K562 (cell line): ENCODE data around the gene TMEM222. TPM values are rescaled to one million over a fixed set of nuclear protein-coding genes. Genes with fewer than 3 reads are reported as not detected.
A peak's percentile ranks its signal among the peaks of the same experiment; 100 is the strongest.

Experiments used
- ARID2 ChIP-seq: fragments of 450-650 bp; IDR thresholded peaks from 2 replicates; pipeline ENCODE4 v1.6.1; 2017; ENCODE audit warnings: antibody characterized with exemption, mild to moderate bottlenecking
- BDP1 ChIP-seq: IDR thresholded peaks from 3 replicates; pipeline ENCODE4 v1.6.1; 2011; ENCODE audit not compliant: insufficient read length, insufficient read depth
- CCNT2 ChIP-seq: IDR thresholded peaks from 2 replicates; pipeline ENCODE4 v1.6.1; 2011; ENCODE audit warnings: borderline replicate concordance, low read depth, mild to moderate bottlenecking, moderate library complexity, mixed read lengths, low read length; ENCODE audit not compliant: insufficient read length; ENCODE audit errors: extremely low read depth
- FOXK2 ChIP-seq, 2 experiments: fragments of 450-650 bp; IDR thresholded peaks in 1 of 2; conservative IDR thresholded peaks in 1 of 2; 2 replicates each; pipeline ENCODE4 v1.6.1; 2016; ENCODE audit warnings: low read depth in 2 of 2, mild to moderate bottlenecking in 1 of 2
- HDAC1 ChIP-seq, 2 experiments: fragments of 450-650 bp; IDR thresholded peaks; 2 replicates each; pipeline ENCODE4 v1.6.1; 2016 to 2017; ENCODE audit warnings: inconsistent platforms in 1 of 2, mild to moderate bottlenecking in 1 of 2, moderate library complexity in 1 of 2
- LEF1 ChIP-seq: fragments of 450-650 bp; IDR thresholded peaks from 2 replicates; pipeline ENCODE4 v1.6.1; 2016; ENCODE audit warnings: mild to moderate bottlenecking
- PHB ChIP-seq: fragments of 250-450 bp; sonication (Bioruptor Pico); IDR thresholded peaks from 2 replicates; pipeline ENCODE4 v1.5.0; 2021
- PTTG1 ChIP-seq: fragments of 450-650 bp; IDR thresholded peaks from 2 replicates; pipeline ENCODE4 v1.6.1; 2016; ENCODE audit warnings: low read depth, mild to moderate bottlenecking, missing genetic modification characterization, missing compliant biosample characterization
- RREB1 ChIP-seq: fragments of 250-450 bp; sonication (Bioruptor Pico); IDR thresholded peaks from 2 replicates; pipeline ENCODE4 v1.4.0; 2020
- TSHZ1 ChIP-seq: fragments of 250-450 bp; sonication (Bioruptor Pico); IDR thresholded peaks from 2 replicates; pipeline ENCODE4 v1.4.0; 2020; ENCODE audit warnings: mild to moderate bottlenecking, moderate library complexity
- ZBTB2 ChIP-seq: fragments of 450-650 bp; IDR thresholded peaks from 2 replicates; pipeline ENCODE4 v1.6.1; 2016; ENCODE audit warnings: antibody characterized with exemption
- ZFP91 ChIP-seq: sonication (generic); formaldehyde crosslinking; IDR thresholded peaks from 2 replicates; pipeline ENCODE4 v1.8.0; 2022; ENCODE audit warnings: mild to moderate bottlenecking, missing genetic modification reagents
- ZKSCAN1 ChIP-seq: fragments of 150-350 bp; IDR thresholded peaks from 2 replicates; pipeline ENCODE4 v1.6.1; 2016; ENCODE audit warnings: low read depth, low read length
- ZNF79 ChIP-seq: fragments of 250-450 bp; sonication (Bioruptor Pico); IDR thresholded peaks from 2 replicates; pipeline ENCODE4 v1.4.0; 2020; ENCODE audit warnings: low read depth, mild to moderate bottlenecking, moderate library complexity
- polyA plus RNA-seq, 8 experiments: library from polyadenylated mRNA; depleted of rRNA in 4 of 8; stranded (reverse) in 5 of 8; unstranded in 3 of 8; fragments of >200 nt; fragmentation: Nextera tagmentation in 2 of 8; fragmentation: Illumina TruSeq in 1 of 8; extraction: Ambion mirVana in 2 of 8; extraction: Trizol in 1 of 8; gene quantifications; 2 replicates each; pipeline versions ENCODE4 v1.2.1 to v1.2.3, GENCODE V29; 2011 to 2014; ENCODE audit warnings: inconsistent platforms in 1 of 8, missing spikeins in 1 of 8
- total RNA-seq, 7 experiments: library from RNA; depleted of rRNA in 6 of 7; stranded (reverse); fragments of >200 nt in 6 of 7; fragmentation: Illumina TruSeq in 2 of 7; extraction: Trizol in 2 of 7; gene quantifications; 2 replicates each; pipeline versions ENCODE4 v1.2.1 to v1.2.3, GENCODE V29; 2011 to 2021; ENCODE audit warnings: low replicate concordance in 1 of 7

Gene TMEM222
- total and polyA plus RNA-seq, 9 of the 15 experiments (the other 6 are each of a cell fraction or from before 2014, with no cell fraction given): 6.9 to 48.0 (median 32.8) TPM

GRCh38 chr1:27342778-27343638 lies 21.0 kb downstream of the TMEM222 start (continued):
- TF ChIP-seq ZKSCAN1 (no peak), ZBTB2 (peak; percentile 58; the same call in 1 of the 2 replicates), TSHZ1 (CRISPR knock-in tag) (no peak), ZNF79 (no peak), LEF1 (no peak), PTTG1 (tag) (no peak), PHB (no peak), CCNT2 (no peak), BDP1 (no peak), ARID2 (no peak), ZFP91 (peak; percentile 79), HDAC1 (IDR thresholded peaks at IDR 0.05) (peak in 1 of 2 experiments; percentile 47; a peak in 1 of 4 replicates), FOXK2 (conservative IDR thresholded peaks at IDR 0.05 in 1 of 2, IDR thresholded peaks at IDR 0.05 in 1 of 2; ENCODE audit: low read depth in 2 of 2) (no peak), RREB1 (CRISPR knock-in tag) (no peak)
